KBM-7 (cell line): ENCODE measurements around the gene LYSET.
"Not testable (repeated sequence)": the region's sequence is repeated elsewhere in the genome, so short reads cannot be mapped to it uniquely, and the experiment has no call there.

Experiments used
- DNase-seq: peaks from one replicate; pipeline ENCODE4 v3.0.0-alpha.2; 2015
- in situ Hi-C: fragments of 300-500 bp; cut with MboI; formaldehyde crosslinking; loops from 2 replicates; pipeline ENCODE4 v1.14.3; 2020; ENCODE audit warnings: low sequenced_read_pairs, low pct_unique_long_range_greater_than_20kb, mixed read lengths

The LYSET gene

GRCh38 chr14:93212432-93212831, 27.3 kb downstream of the LYSET start:
- no peak for DNase-seq
- in situ Hi-C loops = no loop called here

DNA sequence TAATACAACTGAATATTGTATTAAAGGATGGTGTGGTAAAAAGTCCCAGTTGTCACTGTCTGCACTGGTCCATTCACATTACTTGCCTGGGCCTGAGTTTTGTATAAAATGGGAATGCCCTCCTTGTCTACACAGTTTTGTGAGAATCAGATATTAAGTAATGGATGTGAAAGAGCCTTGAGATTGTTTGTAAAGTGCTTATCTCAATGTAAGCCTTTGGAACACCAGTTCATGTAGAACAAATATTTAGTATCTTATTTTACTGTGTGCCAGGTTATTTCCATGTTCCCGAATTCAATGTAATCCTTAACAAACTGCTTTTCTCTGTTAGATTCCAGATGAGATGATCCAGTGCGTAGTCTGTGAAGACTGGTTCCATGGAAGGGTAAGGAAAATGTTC, 29.5 kb downstream of the LYSET start:
- in situ Hi-C loops = no loop called here
- no peak for DNase-seq

- peak; percentile 49 for DNase-seq
- in situ Hi-C loops = no loop called here
Observed at GRCh38 chr14:93219103-93219726, 34.1 kb downstream of the LYSET start.

DNA sequence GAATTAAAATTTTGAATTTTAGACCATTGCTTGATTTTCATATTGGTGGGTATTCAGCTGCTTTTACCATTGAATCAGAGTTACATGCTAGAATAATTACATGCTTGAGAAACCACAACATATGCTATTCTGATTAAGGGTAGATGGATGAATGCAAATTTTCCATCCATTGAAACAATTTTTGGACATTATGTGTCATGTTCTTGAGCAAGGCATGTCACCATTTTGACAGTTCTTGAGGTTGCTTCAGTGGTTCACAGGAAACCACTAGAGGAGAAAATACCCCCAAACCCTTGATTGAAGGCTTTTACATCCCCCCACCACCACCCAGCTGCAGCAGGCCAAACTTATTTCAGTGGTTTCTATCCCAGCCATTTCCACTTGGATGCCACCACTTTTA, 35.4 kb downstream of the LYSET start:
- no peak for DNase-seq
- in situ Hi-C loops = no loop called here

- in situ Hi-C loops = no loop called here
- DNase-seq = no peak
Observed at GRCh38 chr14:93223565-93223964, 38.4 kb downstream of the LYSET start.

GRCh38 chr14:93228550-93228949, 43.4 kb downstream of the LYSET start:
- no peak for DNase-seq
- in situ Hi-C loops = loop anchor here (25.0 kb wide), 1 partner anchor 309 kb away; no protein-coding TSS in a partner anchor

DNA sequence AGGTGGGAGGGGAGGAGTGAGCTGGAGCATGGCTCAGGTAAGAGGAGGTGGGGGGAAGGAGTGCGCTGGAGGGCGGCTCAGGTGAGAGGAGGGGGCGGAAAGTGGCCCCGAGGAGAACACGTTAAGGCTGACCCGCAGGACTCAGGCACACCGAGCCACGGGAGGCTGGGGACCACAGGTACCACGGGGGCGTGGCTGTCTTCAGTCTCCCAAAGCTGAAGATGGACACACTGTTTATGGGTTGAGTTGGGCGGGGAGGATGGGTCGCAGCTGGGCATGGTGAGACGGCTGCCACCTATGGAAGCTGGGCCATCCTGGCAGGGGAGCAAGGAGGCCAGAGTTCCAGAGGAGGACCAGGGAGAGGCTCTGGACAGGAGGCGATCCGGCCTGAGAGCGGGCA, 45.4 kb downstream of the LYSET start:
- in situ Hi-C loops = loop anchor here (25.0 kb wide), 1 partner anchor 307 kb away; no protein-coding TSS in a partner anchor
- DNase-seq = no peak

- DNase-seq = no peak
- in situ Hi-C loops = loop anchor here (25.0 kb wide), 1 partner anchor 306 kb away; no protein-coding TSS in a partner anchor
Observed at GRCh38 chr14:93231129-93231979, 46.2 kb downstream of the LYSET start.

DNA sequence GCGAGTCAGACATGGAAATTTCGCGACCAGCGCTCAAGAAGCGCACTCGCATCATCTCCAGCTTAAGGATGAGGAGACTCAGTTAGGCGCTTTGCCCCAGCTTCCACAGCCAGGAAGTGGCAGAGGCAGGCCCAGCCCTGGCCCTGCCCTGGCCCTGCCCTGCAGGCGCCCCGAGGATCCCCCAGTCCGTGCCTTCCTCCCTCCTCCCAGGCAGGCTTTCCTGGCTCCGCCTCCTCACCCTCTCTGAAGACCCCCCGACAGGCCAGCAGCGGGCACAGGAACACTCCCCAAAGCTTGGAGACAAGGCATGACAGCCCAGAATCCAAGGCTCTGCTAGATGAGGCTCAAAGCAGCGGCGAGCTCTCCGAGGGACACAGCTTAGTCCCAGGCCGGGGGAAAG, 47.0 kb downstream of the LYSET start:
- in situ Hi-C loops = loop anchor here (25.0 kb wide), 1 partner anchor 305 kb away; no protein-coding TSS in a partner anchor
- no peak for DNase-seq

DNA sequence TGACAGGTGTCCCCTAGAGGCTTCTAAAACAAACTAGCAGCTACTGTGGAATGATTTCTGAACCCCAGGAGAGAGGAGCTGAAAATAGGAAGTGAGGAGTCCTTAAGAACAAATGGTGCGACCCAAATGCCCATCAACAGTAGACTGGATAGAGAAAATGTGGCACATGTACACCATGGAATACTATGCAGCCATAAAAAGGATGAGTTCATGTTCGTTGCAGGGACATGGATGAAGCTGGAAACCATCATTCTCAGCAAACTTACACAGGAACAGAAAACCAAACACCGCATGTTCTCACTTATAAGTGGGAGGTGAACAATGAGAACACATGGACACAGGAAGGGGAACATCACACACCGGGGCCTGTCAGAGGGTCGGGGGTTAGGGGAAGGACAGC, 48.0 kb downstream of the LYSET start:
- DNase-seq = not testable (repeated sequence)
- in situ Hi-C loops = loop anchor here (25.0 kb wide), 1 partner anchor 304 kb away; no protein-coding TSS in a partner anchor

- in situ Hi-C loops = loop anchor here (25.0 kb wide), 1 partner anchor 303 kb away; no protein-coding TSS in a partner anchor
- no peak for DNase-seq
Observed at GRCh38 chr14:93234798-93235197, 49.7 kb downstream of the LYSET start.
